Measurements from ENCODE around the gene SLIRP. TPM values are rescaled to one million over a fixed set of nuclear protein-coding genes. Genes with fewer than 3 reads are reported as not detected.
A peak's percentile ranks its signal among the peaks of the same experiment; 100 is the strongest.

The SLIRP gene
- total RNA-seq, 6 experiments from 2014 or later = 152 to 209 (median 182) TPM

GRCh38 chr14:77760381-77761204 is 52.7 kb downstream of the SLIRP start, which contains the start of gene SNW1:
TSS of gene SNW1 (minus strand) at chr14:77761156. CDS start at chr14:77761127, 29 bp downstream.
- H3K27me3 Mint-ChIP-seq (ENCODE audit: insufficient read depth) = no peaks in the 10 kb centered on the region; the same call in none of the 2 replicates
- peak within 1 kb of the TSS; percentile 98 for H3K4me3 Mint-ChIP-seq
- H3K4me1 Mint-ChIP-seq (ENCODE audit: low read depth) = peaks cover 37% of the 10 kb centered on the region
- DNase-seq = peak; percentile 94
- peak within 1 kb of the TSS; percentile 97 for H3K27ac Mint-ChIP-seq
- peaks cover 12% of the 10 kb centered on the region for H3K36me3 Mint-ChIP-seq (ENCODE audit: low read depth)
- no peaks in the 10 kb centered on the region for H3K9me3 Mint-ChIP-seq
- TF ChIP-seq CTCF (IDR thresholded peaks at IDR 0.05) = no peak; the same call in 1 of the 2 replicates

GRCh38 chr14:77761205-77761931 is 53.5 kb downstream of the SLIRP start:
- peak; percentile 64 for TF ChIP-seq CTCF (IDR thresholded peaks at IDR 0.05)
- H3K36me3 Mint-ChIP-seq (ENCODE audit: low read depth) = peaks cover 12% of the 10 kb centered on the region
- DNase-seq = peak; percentile 13
- peaks cover 37% of the 10 kb centered on the region for H3K4me1 Mint-ChIP-seq (ENCODE audit: low read depth)
- H3K27ac Mint-ChIP-seq = peak overlapping the region; percentile 97
- no peaks in the 10 kb centered on the region; the same call in none of the 2 replicates for H3K27me3 Mint-ChIP-seq (ENCODE audit: insufficient read depth)
- peak overlapping the region; percentile 98 for H3K4me3 Mint-ChIP-seq
- H3K9me3 Mint-ChIP-seq = no peaks in the 10 kb centered on the region

GRCh38 chr14:77763316-77763715 is 55.4 kb downstream of the SLIRP start:
- peaks cover 25% of the 10 kb centered on the region for H3K4me1 Mint-ChIP-seq (ENCODE audit: low read depth)
- no peak overlapping the region for H3K27ac Mint-ChIP-seq
- TF ChIP-seq CTCF (IDR thresholded peaks at IDR 0.05) = no peak

GRCh38 chr14:77763978-77764377 is 56.1 kb downstream of the SLIRP start:
- Mint-ChIP-seq H3K4me1 (ENCODE audit: low read depth) (peaks cover 24% of the 10 kb centered on the region), H3K9me3 (no peaks in the 10 kb centered on the region), H3K27ac (no peak overlapping the region), H3K27me3 (ENCODE audit: insufficient read depth) (no peaks in the 10 kb centered on the region; the same call in 1 of the 2 replicates), H3K36me3 (ENCODE audit: low read depth) (peaks cover 4% of the 10 kb centered on the region; the same call in 1 of the 2 replicates), H3K4me3 (no peak overlapping the region)
- no peak for TF ChIP-seq CTCF (IDR thresholded peaks at IDR 0.05)
- no peak for DNase-seq

More at GRCh38 chr14:77763316-77763715, 55.4 kb downstream of the SLIRP start:
- H3K36me3 Mint-ChIP-seq (ENCODE audit: low read depth) = peaks cover 10% of the 10 kb centered on the region
- DNase-seq = no peak
- no peak overlapping the region for H3K4me3 Mint-ChIP-seq
- H3K9me3 Mint-ChIP-seq = no peaks in the 10 kb centered on the region
- no peaks in the 10 kb centered on the region; the same call in none of the 2 replicates for H3K27me3 Mint-ChIP-seq (ENCODE audit: insufficient read depth)

Other genes starting within 250 kb of the SLIRP start
- under 1 TPM in 1 of 6 experiments, not detected in 5; 0.10 TPM for gene ISM2, start 209.3 kb upstream of the SLIRP start, total RNA-seq (2021; fragmentation: NEBNext Ultra II Directional; extraction: Animal tissue kit (Norgen Biotek cat#: 25700))
- gene SPTLC2, start 91.5 kb upstream of the SLIRP start, total RNA-seq (2021; fragmentation: NEBNext Ultra II Directional; extraction: Animal tissue kit (Norgen Biotek cat#: 25700)) = 10 to 100 TPM; 51.2 to 59.2 (median 52.3) TPM
- 10 to 100 TPM; 10.1 to 13.9 (median 10.7) TPM for gene ALKBH1, start 80 bp upstream of the SLIRP start, total RNA-seq (2021; fragmentation: NEBNext Ultra II Directional; extraction: Animal tissue kit (Norgen Biotek cat#: 25700))
- 10 to 100 TPM; 63.5 to 86.4 (median 75.9) TPM for gene SNW1, start 53.1 kb downstream of the SLIRP start, total RNA-seq (2021; fragmentation: NEBNext Ultra II Directional; extraction: Animal tissue kit (Norgen Biotek cat#: 25700))
- gene ADCK1, start 92.0 kb downstream of the SLIRP start, total RNA-seq (2021; fragmentation: NEBNext Ultra II Directional; extraction: Animal tissue kit (Norgen Biotek cat#: 25700)) = 1 to 10 TPM; 4.4 to 6.3 (median 5.7) TPM

All from HFFc6 (cell line).